ENCODE data around the gene THRAP3.

- TF ChIP-seq CTCF (conservative IDR thresholded peaks at IDR 0.05) (no peak), EZH2 (IDR thresholded peaks at IDR 0.05; ENCODE audit: low read depth) (no peak)
These were observed 105.6 kb downstream of the THRAP3 start for GRCh38 chr1:36329817-36330216.
